Measurements from ENCODE around the gene NELFB. TPM values are rescaled to one million over a fixed set of nuclear protein-coding genes. Genes with fewer than 3 reads are reported as not detected.
A peak's percentile ranks its signal among the peaks of the same experiment; 100 is the strongest.

Gene NELFB
- total RNA-seq, 2 experiments from 2014 or later: 62.6 to 74.8 TPM

DNA sequence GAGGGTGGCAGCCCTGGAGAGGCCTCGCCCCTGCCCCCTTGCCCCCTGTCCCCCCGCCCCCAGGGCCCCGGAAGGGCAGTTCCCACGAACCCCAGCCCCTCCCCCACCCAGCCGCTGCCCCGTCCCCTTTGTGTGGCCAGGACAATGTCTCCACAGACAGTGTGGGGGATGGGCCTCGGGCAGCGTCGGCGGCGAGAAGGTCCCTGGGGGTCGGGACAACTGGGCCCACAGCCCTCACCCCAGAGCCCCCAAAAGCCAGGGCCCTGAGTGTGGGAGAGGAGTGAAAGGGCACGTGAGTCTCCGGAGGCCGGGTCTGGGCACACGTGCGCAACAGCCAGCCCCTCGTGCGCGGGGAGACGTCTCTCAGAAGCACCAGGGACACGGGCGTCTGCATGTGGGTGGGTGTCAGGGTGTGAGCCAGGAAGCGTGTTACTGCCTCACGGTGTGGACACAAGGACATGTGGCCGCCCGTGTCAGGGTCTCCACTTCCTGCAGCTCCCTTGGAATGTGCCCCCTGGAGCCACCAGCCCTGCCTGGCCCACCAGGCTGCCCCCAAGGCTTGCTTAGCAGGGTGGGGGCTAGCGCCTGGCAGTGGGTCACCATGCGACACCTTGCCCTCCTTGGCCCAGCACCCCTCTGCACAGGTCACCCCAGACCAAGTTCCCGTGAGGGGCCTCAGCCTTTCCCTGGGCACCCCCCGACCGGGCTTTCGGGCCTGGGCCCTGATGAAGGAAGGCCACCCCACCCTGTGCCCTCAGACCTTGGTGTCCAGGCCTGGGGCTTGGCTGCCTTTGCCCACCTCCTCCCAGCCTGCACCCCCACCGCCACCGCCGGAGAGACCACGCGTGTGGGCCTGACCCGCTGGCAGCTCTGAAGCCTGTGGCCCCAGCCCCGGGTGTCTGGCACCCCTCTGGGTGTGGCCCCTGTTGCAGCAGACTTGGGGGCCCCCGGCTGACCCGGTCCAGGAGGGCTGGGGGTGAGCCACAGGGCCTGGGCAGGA is 59.7 kb downstream of the NELFB start:
- Histone ChIP-seq H3K9me3 (ENCODE audit: low read length) (no peaks in the 10 kb centered on the region), H3K36me3 (ENCODE audit: insufficient read depth, low read length) (no peaks in the 10 kb centered on the region), H3K4me3 (ENCODE audit: low read depth, low read length, poor library complexity, severe bottlenecking) (no peak overlapping the region), H3K4me2 (ENCODE audit: low read length) (no peak overlapping the region), H2AFZ (ENCODE audit: low read length) (no peak overlapping the region), H3K4me1 (ENCODE audit: insufficient read depth, low read length, poor library complexity, severe bottlenecking) (peaks cover 26% of the 10 kb centered on the region), H3K9me2 (ENCODE audit: insufficient read depth, low read length) (no peaks in the 10 kb centered on the region), H3K79me2 (ENCODE audit: insufficient read depth, low read depth, low read length) (no peaks in the 10 kb centered on the region), H3K27ac (ENCODE audit: low read depth, low read length, poor library complexity, severe bottlenecking) (no peak overlapping the region), H4K20me1 (ENCODE audit: insufficient read depth, low read length) (no peaks in the 10 kb centered on the region)
- BruUV-seq (replicated peaks): no TSS peak
- ChIA-PET CTCF (ENCODE audit: unreplicated experiment) (no interaction called here), POLR2A (no interaction called here)
- TF ChIP-seq EZH2phosphoT487 (IDR thresholded peaks at IDR 0.05; ENCODE audit: borderline replicate concordance, low read depth, low read length): no peak
- TF ChIP-seq, protein P1, sequence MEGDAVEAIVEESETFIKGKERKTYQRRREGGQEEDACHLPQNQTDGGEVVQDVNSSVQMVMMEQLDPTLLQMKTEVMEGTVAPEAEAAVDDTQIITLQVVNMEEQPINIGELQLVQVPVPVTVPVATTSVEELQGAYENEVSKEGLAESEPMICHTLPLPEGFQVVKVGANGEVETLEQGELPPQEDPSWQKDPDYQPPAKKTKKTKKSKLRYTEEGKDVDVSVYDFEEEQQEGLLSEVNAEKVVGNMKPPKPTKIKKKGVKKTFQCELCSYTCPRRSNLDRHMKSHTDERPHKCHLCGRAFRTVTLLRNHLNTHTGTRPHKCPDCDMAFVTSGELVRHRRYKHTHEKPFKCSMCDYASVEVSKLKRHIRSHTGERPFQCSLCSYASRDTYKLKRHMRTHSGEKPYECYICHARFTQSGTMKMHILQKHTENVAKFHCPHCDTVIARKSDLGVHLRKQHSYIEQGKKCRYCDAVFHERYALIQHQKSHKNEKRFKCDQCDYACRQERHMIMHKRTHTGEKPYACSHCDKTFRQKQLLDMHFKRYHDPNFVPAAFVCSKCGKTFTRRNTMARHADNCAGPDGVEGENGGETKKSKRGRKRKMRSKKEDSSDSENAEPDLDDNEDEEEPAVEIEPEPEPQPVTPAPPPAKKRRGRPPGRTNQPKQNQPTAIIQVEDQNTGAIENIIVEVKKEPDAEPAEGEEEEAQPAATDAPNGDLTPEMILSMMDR (conservative IDR thresholded peaks at IDR 0.05; ENCODE audit: low read length): no peak
- no peak for DNase-seq (ENCODE audit: low spot score)
- intact Hi-C loops (cut with micrococcal nuclease; ENCODE audit: unreplicated experiment): no loop called here

DNA sequence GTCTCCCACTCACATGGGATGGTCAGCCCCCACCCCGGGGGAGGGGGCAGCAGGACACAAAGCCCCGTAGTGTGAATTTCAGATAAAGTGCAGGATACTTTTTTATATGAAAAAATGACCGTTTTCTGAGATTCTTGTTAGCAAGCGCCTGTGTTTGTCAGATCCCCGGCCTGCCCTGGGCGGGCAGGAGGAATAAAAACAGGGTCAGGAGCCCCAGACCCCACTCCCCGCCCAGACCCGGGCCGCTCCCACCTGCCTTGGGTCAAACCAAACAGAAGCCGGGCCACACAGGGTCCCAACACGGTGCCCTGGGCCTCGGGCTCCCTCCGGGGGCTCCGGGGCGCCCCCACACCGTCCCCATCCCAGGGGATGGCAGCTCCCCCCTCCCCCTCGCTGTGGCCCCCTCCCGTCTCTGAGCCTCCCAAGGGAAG is 60.5 kb downstream of the NELFB start:
- peaks cover 34% of the 10 kb centered on the region for H3K4me1 ChIP-seq (ENCODE audit: insufficient read depth, low read length, poor library complexity, severe bottlenecking)
- ChIA-PET CTCF (ENCODE audit: unreplicated experiment) (no interaction called here), POLR2A (no interaction called here)
- no peaks in the 10 kb centered on the region for H4K20me1 ChIP-seq (ENCODE audit: insufficient read depth, low read length)
- DNase-seq (ENCODE audit: low spot score): no peak
- intact Hi-C loops (cut with micrococcal nuclease; ENCODE audit: unreplicated experiment): no loop called here
- H3K36me3 ChIP-seq (ENCODE audit: insufficient read depth, low read length): no peaks in the 10 kb centered on the region
- H3K4me2 ChIP-seq (ENCODE audit: low read length): peak overlapping the region; percentile 28; the same call in 1 of the 2 replicates
- H3K4me3 ChIP-seq (ENCODE audit: low read depth, low read length, poor library complexity, severe bottlenecking): peak overlapping the region; percentile 4
- no peaks in the 10 kb centered on the region for H3K9me3 ChIP-seq (ENCODE audit: low read length)
- H3K27ac ChIP-seq (ENCODE audit: low read depth, low read length, poor library complexity, severe bottlenecking): no peak overlapping the region
- H2AFZ ChIP-seq (ENCODE audit: low read length): no peak overlapping the region
- no peaks in the 10 kb centered on the region for H3K79me2 ChIP-seq (ENCODE audit: insufficient read depth, low read depth, low read length)
- H3K9me2 ChIP-seq (ENCODE audit: insufficient read depth, low read length): no peaks in the 10 kb centered on the region
- no TSS peak for BruUV-seq (replicated peaks)
- TF ChIP-seq, protein P1 (conservative IDR thresholded peaks at IDR 0.05; ENCODE audit: low read length): no peak
- TF ChIP-seq EZH2phosphoT487 (IDR thresholded peaks at IDR 0.05; ENCODE audit: borderline replicate concordance, low read depth, low read length): no peak
